Liver (tissue), 9 donors: ENCODE results near the gene KCNJ10. TPM values are rescaled to one million over a fixed set of nuclear protein-coding genes. Genes with fewer than 3 reads are reported as not detected.

Experiments used
- DNase-seq: peaks from one replicate; pipeline ENCODE4 v3.0.0-alpha.2; 2017; ENCODE audit warnings: low spot score
- H3K27ac ChIP-seq, 2 donors: one replicate each; pipeline ENCODE4 v1.7.0; 2013; ENCODE audit warnings: inconsistent platforms in 2 of 2, low read length in 2 of 2, control low read depth in 1 of 2, low read depth in 1 of 2, mild to moderate bottlenecking in 1 of 2
- H3K27me3 ChIP-seq, 4 donors: one replicate each; pipeline versions ENCODE4 v1.6.1 to v1.7.0; 2013; ENCODE audit warnings: low read length in 3 of 4, inconsistent platforms in 1 of 4, mild to moderate bottlenecking in 1 of 4, moderate library complexity in 1 of 4; ENCODE audit not compliant: control insufficient read depth in 4 of 4, insufficient read depth in 4 of 4
- H3K36me3 ChIP-seq, 4 donors: one replicate each; pipeline versions ENCODE4 v1.6.1 to v1.7.0; 2013; ENCODE audit warnings: low read length in 3 of 4, mild to moderate bottlenecking in 3 of 4, low read depth in 1 of 4, moderate library complexity in 1 of 4; ENCODE audit not compliant: control insufficient read depth in 4 of 4, insufficient read depth in 3 of 4
- H3K4me1 ChIP-seq, 4 donors: one replicate each; pipeline versions ENCODE4 v1.6.1 to v1.7.0; 2013; ENCODE audit warnings: low read length in 3 of 4, mild to moderate bottlenecking in 3 of 4, moderate library complexity in 1 of 4; ENCODE audit not compliant: control insufficient read depth in 4 of 4, insufficient read depth in 4 of 4
- H3K4me3 ChIP-seq, 3 donors: one replicate each; pipeline versions ENCODE4 v1.6.1 to v1.7.0; 2013; ENCODE audit warnings: low read length in 3 of 3, control low read depth in 1 of 3, low read depth in 1 of 3, mild to moderate bottlenecking in 1 of 3
- H3K9ac ChIP-seq, 2 donors: one replicate each; pipeline ENCODE4 v1.7.0; 2013; ENCODE audit warnings: low read length in 2 of 2, mild to moderate bottlenecking in 2 of 2, moderate library complexity in 2 of 2, control low read depth in 1 of 2, low read depth in 1 of 2
- H3K9me3 ChIP-seq, 4 donors: one replicate each; pipeline versions ENCODE4 v1.6.1 to v1.7.0; 2013; ENCODE audit warnings: low read length in 3 of 4; ENCODE audit not compliant: control insufficient read depth in 4 of 4
- CTCF ChIP-seq: fragments of 150-350 bp; IDR thresholded peaks from 2 replicates; pipeline ENCODE4 v1.5.1; 2017; ENCODE audit warnings: improper control_type of control experiment, low read depth, low read length; ENCODE audit not compliant: missing input control
- FOXA2 ChIP-seq: IDR thresholded peaks from 2 replicates; pipeline ENCODE4 v1.6.1; 2016; ENCODE audit warnings: antibody characterized with exemption
- GABPA ChIP-seq, 2 donors: IDR thresholded peaks in 1 of 2; conservative IDR thresholded peaks in 1 of 2; 2 replicates each; pipeline ENCODE4 v1.6.1; 2016; ENCODE audit warnings: antibody characterized with exemption in 2 of 2, mild to moderate bottlenecking in 1 of 2, moderate library complexity in 1 of 2
- HNF4A ChIP-seq, 2 donors: conservative IDR thresholded peaks; 2 replicates each; pipeline ENCODE4 v1.6.1; 2016; ENCODE audit warnings: antibody characterized with exemption in 2 of 2, mild to moderate bottlenecking in 2 of 2
- HNF4G ChIP-seq: IDR thresholded peaks from 2 replicates; pipeline ENCODE4 v1.6.1; 2016; ENCODE audit warnings: antibody characterized with exemption
- JUND ChIP-seq, 2 donors: IDR thresholded peaks; 2 replicates each; pipeline ENCODE4 v1.6.1; 2016; ENCODE audit warnings: antibody characterized with exemption in 2 of 2
- RAD21 ChIP-seq, 2 donors: IDR thresholded peaks; 2 replicates each; pipeline ENCODE4 v1.6.1; 2016; ENCODE audit warnings: antibody characterized with exemption in 2 of 2, mild to moderate bottlenecking in 2 of 2
- RXRA ChIP-seq, 2 donors: IDR thresholded peaks; 2 replicates each; pipeline ENCODE4 v1.6.1; 2017 to 2018; ENCODE audit warnings: antibody characterized with exemption in 2 of 2, mild to moderate bottlenecking in 1 of 2
- SP1 ChIP-seq: IDR thresholded peaks from 2 replicates; pipeline ENCODE4 v1.6.1; 2018; ENCODE audit warnings: antibody characterized with exemption, mild to moderate bottlenecking
- TAF1 ChIP-seq: conservative IDR thresholded peaks from 2 replicates; pipeline ENCODE4 v1.6.1; 2016; ENCODE audit warnings: antibody characterized with exemption, mild to moderate bottlenecking
- WGBS: extraction: QIAGEN DNeasy Blood & Tissue Kit; methylation state at CpG from one replicate; pipeline ENCODE4 v1.1.7; 2013; 5-methylcytosine and 5-hydroxymethylcytosine counted together
- polyA plus RNA-seq, 2 donors: library from polyadenylated mRNA; stranded (reverse) in 1 of 2; unstranded in 1 of 2; fragments of 200-250 nt in 1 of 2; fragments of >200 nt in 1 of 2; fragmentation: Nextera tagmentation in 1 of 2; extraction: Ambion mirVana in 1 of 2; gene quantifications; one replicate each; pipeline versions ENCODE4 v1.2.1 to v1.2.3, GENCODE V29; 2013 to 2015
- total RNA-seq, 2 donors: library from RNA; depleted of rRNA; stranded (reverse); fragments of >200 nt; gene quantifications; one replicate each; pipeline ENCODE4 v1.2.3, GENCODE V29; 2014
- TF ChIP-seq, protein P1 (sequence below): IDR thresholded peaks from 2 replicates; pipeline ENCODE4 v1.6.1; 2016; ENCODE audit warnings: antibody characterized with exemption
- TF ChIP-seq, protein P2 (sequence below): IDR thresholded peaks from 2 replicates; pipeline ENCODE4 v1.6.1; 2016; ENCODE audit warnings: antibody characterized with exemption, mild to moderate bottlenecking
- donor health status: healthy.
- donor health status: healthy.
- donor health status: healthy.
- donor health status: healthy.
- donor health status: healthy.

KCNJ10 gene
- total and polyA plus RNA-seq, 4 donors: 0.48 to 1.6 (median 0.52) TPM

GRCh38 chr1:160080381-160081100 is 10.6 kb upstream of the KCNJ10 start:
- no peak for TF ChIP-seq TAF1
- Histone ChIP-seq H3K4me1 (peaks cover 0 to 9% (median 5%) of the 10 kb centered on the region in 4 donors), H3K9me3 (no peaks in the 10 kb centered on the region), H3K27ac (no peak overlapping the region), H3K9ac (no peak overlapping the region), H3K4me3 (no peak overlapping the region), H3K36me3 (no peaks in the 10 kb centered on the region), H3K27me3 (peaks cover 0 to 8% (median 3%) of the 10 kb centered on the region in 4 donors)
- WGBS: 59% methylated on average over 6 of the region's 6 CpGs
- DNase-seq: no peak

GRCh38 chr1:160079448-160079847 is 9.5 kb upstream of the KCNJ10 start:
- H3K27ac ChIP-seq: no peak overlapping the region
- H3K4me1 ChIP-seq: peaks cover 0 to 9% (median 5%) of the 10 kb centered on the region in 4 donors
- DNase-seq: no peak
- no peaks in the 10 kb centered on the region for H3K36me3 ChIP-seq
- no peaks in the 10 kb centered on the region for H3K9me3 ChIP-seq
- TF ChIP-seq GABPA (IDR thresholded peaks at IDR 0.05 in 1 of 2, conservative IDR thresholded peaks at IDR 0.05 in 1 of 2): no peak
- TF ChIP-seq, protein P1, sequence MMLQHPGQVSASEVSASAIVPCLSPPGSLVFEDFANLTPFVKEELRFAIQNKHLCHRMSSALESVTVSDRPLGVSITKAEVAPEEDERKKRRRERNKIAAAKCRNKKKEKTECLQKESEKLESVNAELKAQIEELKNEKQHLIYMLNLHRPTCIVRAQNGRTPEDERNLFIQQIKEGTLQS: no peak
- TF ChIP-seq HNF4A (conservative IDR thresholded peaks at IDR 0.05): no peak
- no peak for TF ChIP-seq TAF1
- TF ChIP-seq JUND (IDR thresholded peaks at IDR 0.05): no peak
- TF ChIP-seq FOXA2: no peak
- TF ChIP-seq, protein P2, sequence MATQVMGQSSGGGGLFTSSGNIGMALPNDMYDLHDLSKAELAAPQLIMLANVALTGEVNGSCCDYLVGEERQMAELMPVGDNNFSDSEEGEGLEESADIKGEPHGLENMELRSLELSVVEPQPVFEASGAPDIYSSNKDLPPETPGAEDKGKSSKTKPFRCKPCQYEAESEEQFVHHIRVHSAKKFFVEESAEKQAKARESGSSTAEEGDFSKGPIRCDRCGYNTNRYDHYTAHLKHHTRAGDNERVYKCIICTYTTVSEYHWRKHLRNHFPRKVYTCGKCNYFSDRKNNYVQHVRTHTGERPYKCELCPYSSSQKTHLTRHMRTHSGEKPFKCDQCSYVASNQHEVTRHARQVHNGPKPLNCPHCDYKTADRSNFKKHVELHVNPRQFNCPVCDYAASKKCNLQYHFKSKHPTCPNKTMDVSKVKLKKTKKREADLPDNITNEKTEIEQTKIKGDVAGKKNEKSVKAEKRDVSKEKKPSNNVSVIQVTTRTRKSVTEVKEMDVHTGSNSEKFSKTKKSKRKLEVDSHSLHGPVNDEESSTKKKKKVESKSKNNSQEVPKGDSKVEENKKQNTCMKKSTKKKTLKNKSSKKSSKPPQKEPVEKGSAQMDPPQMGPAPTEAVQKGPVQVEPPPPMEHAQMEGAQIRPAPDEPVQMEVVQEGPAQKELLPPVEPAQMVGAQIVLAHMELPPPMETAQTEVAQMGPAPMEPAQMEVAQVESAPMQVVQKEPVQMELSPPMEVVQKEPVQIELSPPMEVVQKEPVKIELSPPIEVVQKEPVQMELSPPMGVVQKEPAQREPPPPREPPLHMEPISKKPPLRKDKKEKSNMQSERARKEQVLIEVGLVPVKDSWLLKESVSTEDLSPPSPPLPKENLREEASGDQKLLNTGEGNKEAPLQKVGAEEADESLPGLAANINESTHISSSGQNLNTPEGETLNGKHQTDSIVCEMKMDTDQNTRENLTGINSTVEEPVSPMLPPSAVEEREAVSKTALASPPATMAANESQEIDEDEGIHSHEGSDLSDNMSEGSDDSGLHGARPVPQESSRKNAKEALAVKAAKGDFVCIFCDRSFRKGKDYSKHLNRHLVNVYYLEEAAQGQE: no peak
- TF ChIP-seq RXRA (IDR thresholded peaks at IDR 0.05): no peak
- TF ChIP-seq RAD21 (IDR thresholded peaks at IDR 0.05): no peak
- no peak for TF ChIP-seq HNF4G
- no peak for TF ChIP-seq SP1
- H3K27me3 ChIP-seq: peaks cover 0 to 8% (median 3%) of the 10 kb centered on the region in 4 donors
- 64% methylated on average over 4 of the region's 4 CpGs for WGBS
- no peak overlapping the region for H3K4me3 ChIP-seq
- no peak overlapping the region for H3K9ac ChIP-seq

DNA sequence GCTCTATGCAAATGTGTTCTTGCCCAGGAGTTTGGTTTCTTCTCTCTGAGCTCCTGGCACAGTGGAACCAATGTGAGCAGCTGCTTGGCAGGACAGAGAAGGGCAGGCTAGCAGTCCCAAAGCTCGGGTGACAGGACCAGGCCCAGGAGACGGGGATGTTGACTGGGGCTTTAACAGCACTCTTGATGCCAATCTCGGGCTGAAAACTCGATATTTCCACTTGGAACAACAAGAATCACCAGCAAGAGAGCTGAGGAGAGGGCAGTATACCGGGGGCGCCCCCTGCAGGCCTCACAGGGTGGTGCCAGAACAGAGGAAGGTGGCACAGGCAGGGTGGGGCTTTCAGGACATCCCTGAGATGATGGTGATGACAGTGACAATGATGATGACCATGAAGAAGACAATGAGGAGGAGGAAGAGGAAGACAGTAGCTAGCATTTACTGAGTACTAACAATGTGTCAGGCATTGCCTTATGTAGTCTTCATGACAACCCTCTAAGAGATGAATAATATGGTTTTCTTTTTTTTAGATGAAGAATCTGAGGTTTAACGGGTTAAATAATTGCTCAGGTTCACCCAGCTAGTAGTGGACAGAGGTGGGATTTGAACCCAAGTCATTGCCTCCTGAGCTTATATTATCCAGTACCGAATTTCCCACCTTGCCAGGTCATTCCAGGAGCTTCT is 8.7 kb upstream of the KCNJ10 start:
- H3K9ac ChIP-seq: no peak overlapping the region
- TF ChIP-seq HNF4A (conservative IDR thresholded peaks at IDR 0.05) (no peak), RAD21 (IDR thresholded peaks at IDR 0.05) (peak; percentile 61 to 78), CTCF (peak; percentile 54)
- TF ChIP-seq, protein P1: no peak
- H3K9me3 ChIP-seq: no peaks in the 10 kb centered on the region
- no peak overlapping the region for H3K4me3 ChIP-seq
- no peak overlapping the region for H3K27ac ChIP-seq
- H3K27me3 ChIP-seq: peaks cover 0 to 8% (median 3%) of the 10 kb centered on the region in 4 donors
- H3K4me1 ChIP-seq: peaks cover 0 to under 1% (median under 1%) of the 10 kb centered on the region in 4 donors
- no peaks in the 10 kb centered on the region for H3K36me3 ChIP-seq
- 21% methylated on average over 8 of the region's 8 CpGs for WGBS
- peak; percentile 62 for DNase-seq
